ENCODE measurements around the gene OTOG.
"Not testable (repeated sequence)": the region's sequence is repeated elsewhere in the genome, so short reads cannot be mapped to it uniquely, and the experiment has no call there.

The OTOG gene

DNA sequence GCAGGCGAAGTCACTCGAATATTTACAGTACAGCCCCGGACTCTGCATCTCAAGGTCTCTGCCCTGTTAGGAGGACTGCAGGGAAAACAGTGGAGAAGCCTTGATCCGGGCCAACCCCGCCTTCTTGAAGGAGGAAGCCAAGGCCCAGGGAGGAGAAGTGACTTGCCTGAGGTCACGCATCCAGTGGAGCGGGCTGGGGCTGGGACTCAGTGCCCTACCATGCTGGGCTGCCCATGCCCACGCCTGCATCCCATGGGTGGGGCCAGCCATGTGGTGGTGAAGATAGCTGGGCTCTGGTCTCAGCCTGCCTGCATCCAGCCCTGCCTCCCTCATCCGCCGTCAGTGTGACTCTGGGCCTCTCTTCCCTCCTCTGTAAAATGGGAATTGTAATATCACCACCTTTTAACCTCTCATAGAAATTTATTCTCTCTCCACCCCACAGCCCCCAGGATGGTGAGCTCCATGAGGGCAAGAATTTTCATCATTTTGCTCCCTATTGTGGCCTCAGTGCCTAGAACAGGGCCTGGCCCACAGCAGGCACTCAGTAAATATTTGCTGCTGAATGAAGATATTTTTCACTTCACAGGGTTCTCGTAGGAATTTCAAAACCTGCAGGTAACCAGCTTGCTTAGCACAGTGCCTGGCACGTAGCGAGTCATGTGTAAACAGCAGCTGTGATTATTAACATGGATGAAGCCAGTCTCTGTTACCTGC is 57.3 kb downstream of the OTOG start:
- DNase-seq (ENCODE audit: low read depth in 3 of 3) = no peak

DNA sequence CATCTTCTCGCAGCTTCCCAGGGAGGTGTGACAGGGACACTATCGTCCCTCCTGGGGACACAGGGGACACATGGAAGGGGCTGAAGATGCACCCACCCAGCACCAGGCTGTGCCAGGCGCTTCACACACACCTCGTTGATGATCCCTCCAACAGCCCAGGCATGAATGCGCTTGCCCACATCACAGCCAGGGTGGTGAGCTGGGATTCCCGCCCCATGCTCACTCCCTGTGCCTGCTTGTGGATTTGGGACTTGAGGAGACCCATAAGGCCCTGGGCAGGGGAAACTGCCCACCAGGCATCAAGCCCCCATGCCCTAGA is 57.8 kb downstream of the OTOG start:
- DNase-seq (ENCODE audit: low read depth in 3 of 3) = no peak

DNA sequence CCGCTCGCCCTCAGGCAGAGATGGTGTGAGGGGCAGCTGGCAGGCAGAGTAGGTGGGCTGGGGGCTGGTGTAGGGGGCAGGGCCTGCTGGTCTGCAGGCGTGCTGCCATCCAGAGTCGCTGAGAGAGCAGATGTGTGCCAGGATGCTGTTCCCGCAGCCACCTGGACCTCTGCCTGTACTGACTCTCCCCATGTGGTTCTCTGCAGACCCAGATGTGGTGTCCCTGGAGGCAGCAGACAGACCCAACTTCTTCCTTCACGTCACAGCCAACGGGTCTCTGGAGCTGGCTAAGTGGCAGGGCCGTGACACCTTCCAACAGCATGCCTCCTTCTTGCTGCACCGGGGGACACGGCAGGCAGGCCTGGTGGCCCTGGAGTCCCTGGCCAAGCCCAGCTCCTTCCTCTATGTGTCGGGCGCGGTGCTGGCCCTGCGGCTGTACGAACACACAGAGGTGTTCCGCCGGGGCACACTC is 58.6 kb downstream of the OTOG start:
- DNase-seq (ENCODE audit: low read depth in 3 of 3) = no peak

DNA sequence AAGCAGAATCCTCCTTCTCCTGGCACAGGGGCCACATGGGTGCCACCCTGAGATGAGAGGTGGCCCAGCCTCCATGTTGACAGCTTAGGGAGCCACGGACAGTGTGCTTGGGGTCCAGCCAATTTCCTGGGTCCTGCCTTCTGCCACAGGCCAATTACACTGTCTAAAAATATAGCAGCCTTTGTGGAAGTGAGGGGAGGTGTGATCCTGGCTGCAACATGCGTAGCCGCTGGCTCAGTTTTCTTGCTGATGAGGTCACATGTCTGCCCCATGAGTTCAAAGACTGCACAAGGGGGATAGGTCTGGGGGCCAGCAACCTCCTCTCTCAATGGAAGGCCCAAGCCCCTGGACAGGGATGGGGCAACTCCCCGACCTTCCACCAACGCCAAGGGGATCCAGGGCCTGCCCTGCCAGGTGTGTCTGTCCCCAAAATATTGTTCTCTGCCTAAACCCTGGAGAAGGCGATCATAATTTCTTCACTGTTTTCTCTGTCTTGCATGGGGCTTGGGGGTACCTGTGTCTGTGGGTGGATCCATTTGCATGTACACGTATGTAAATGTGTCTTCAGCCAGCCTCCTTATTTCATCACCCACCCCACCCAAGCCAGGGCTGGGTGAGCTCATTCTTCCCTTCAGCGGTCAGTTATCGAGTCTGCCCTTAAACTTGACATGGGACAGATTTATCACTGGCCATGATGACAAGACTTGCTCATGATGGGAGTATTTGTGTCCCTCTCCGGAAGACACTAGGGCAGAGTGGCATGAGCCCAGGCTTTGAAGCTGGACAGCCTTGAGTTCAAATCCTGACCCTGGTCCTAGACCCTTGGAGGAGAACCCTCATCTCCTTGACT is 59.4 kb downstream of the OTOG start:
- DNase-seq (ENCODE audit: low read depth in 3 of 3) = no peak

DNA sequence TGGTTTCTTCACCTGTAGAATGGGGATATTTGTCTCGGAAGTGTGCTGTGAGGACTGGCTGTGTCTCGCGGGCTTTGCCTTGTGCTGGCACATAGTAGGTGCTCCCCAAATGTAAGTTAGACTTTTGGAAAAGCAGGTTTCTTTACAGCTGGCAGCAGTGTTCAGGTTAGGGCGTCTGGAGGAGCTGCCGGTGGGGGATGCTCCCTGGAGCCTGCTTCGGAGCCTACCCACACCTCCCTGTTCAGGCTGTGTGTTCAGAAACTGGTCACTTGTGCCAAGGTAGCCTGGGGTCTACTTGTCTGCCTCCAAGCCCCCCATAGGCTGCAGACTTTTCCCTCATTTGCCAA is 60.0 kb downstream of the OTOG start:
- no peak for DNase-seq (ENCODE audit: low read depth in 3 of 3)

DNA sequence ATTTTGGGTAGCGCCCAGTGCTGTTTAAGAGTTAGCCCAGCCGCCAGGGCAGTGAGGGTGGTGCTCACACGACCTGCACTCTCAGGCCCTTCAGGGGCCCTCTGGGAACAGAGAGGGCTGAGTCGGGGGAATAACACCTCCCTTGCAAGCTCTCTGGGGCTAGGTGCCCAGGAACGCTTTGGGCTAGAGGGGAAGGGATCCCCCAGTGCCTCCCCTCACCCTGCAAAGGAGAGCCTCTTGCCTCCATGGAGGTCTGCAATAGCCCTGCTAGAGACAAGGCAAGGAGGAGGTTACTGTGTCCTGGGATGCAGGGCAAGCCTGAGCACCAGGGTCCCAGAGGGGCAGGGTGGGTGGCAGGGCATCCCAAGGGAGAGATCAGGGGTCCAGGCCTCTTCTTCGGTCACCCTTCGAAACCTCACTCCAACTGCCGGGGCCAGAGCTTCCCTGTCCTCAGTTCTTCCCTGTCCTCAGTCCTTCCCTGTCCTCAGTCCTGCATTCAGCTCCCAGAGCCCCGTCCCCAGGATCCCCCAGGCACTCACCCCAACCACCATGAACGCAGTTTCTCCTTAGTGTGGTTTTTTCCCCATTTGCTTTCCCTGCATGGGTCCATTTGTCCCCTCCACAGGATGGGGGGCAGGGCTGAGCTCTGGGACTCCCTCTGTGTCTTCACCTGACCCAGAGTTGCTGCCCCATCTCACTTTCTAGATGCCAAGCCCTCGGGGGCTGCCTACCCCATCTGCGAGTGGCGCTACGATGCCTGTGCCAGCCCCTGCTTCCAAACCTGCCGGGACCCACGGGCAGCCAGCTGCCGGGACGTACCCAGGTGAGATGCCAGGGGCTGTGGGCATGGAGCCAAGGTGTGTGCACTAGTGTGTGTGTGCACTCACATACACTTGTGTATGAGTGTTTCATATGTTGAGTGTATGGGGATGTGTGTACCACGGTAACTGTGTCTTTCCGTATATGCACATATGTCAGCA is 60.8 kb downstream of the OTOG start:
- DNase-seq (ENCODE audit: low read depth in 3 of 3) = no peak

DNA sequence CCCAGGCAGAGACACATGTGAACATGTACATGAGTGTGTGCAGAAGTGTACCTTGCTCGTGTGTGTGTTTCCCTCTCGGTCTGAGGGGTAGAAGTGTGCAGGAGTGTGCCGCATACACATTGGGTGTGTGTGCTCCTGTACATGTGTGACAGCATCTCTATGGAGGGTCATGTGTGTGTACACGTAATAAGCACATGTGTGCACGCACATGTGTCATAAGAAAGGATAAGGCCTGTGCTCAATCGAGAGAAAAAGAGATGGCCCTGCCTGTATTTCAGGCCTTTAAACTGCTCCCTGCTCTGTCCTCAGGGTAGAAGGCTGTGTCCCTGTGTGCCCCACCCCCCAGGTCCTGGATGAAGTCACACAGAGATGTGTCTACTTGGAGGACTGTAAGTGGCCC is 61.8 kb downstream of the OTOG start:
- no peak for DNase-seq (ENCODE audit: low read depth in 3 of 3)

DNA sequence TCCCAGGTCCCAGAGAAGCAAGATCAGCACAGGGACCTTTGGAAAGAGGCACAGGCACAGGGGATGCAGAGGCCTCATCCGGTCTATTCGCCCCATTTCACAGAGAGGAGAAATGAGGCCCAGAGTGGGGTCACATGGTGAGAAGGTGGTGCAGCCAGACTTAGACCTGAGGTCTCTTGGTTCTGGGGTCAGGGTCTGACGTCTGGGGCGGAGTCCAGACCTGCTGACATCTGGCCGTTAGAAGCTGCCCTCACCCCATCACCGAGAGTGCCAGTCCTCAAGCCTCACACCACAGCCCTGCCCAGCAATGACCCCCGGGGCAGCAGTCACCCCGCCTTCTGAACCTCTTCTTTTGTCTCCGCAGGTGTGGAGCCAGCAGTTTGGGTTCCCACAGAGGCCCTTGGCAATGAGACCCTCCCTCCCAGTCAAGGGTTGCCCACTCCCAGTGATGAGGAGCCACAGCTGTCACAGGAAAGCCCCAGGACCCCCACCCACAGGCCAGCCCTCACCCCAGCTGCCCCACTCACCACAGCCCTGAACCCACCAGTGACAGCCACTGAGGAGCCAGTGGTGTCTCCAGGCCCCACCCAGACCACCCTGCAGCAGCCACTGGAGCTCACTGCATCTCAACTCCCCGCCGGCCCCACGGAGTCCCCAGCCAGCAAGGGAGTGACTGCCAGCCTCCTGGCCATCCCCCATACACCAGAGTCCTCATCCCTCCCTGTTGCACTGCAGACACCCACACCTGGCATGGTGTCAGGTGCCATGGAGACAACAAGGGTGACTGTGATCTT is 62.4 kb downstream of the OTOG start:
- DNase-seq (ENCODE audit: low read depth in 3 of 3) = no peak

DNA sequence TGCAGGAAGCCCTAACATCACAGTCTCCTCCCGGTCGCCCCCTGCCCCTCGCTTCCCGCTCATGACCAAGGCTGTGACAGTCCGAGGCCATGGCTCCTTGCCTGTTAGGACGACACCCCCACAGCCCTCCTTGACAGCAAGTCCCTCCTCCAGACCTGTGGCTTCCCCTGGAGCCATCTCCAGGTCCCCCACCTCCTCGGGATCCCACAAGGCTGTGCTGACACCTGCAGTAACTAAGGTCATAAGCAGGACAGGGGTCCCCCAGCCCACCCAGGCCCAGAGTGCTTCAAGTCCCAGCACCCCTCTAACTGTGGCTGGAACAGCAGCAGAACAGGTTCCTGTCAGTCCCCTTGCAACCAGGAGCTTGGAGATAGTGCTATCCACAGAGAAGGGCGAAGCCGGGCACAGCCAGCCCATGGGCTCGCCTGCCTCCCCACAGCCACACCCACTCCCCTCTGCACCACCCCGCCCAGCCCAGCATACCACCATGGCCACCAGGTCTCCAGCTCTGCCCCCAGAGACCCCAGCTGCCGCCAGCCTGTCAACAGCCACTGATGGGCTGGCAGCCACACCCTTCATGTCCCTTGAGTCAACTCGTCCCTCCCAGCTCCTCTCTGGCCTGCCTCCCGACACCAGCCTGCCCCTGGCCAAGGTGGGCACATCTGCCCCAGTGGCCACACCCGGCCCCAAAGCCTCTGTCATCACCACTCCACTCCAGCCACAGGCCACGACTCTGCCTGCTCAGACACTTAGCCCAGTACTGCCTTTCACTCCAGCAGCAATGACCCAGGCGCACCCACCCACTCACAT is 63.2 kb downstream of the OTOG start:
- DNase-seq (ENCODE audit: low read depth in 3 of 3) = no peak

DNA sequence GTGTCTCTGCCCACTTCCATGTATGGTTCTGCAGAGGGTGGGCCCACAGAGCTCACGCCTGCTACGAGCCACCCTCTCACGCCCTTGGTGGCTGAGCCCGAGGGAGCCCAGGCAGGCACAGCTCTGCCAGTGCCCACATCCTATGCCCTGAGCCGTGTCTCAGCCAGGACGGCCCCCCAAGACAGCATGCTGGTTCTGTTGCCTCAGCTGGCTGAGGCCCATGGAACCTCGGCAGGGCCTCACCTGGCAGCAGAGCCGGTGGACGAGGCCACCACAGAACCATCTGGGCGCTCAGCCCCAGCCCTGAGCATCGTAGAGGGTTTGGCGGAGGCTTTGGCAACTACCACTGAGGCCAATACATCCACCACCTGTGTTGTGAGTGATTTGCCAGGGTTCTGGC is 64.0 kb downstream of the OTOG start:
- DNase-seq (ENCODE audit: low read depth in 3 of 3) = no peak

DNA sequence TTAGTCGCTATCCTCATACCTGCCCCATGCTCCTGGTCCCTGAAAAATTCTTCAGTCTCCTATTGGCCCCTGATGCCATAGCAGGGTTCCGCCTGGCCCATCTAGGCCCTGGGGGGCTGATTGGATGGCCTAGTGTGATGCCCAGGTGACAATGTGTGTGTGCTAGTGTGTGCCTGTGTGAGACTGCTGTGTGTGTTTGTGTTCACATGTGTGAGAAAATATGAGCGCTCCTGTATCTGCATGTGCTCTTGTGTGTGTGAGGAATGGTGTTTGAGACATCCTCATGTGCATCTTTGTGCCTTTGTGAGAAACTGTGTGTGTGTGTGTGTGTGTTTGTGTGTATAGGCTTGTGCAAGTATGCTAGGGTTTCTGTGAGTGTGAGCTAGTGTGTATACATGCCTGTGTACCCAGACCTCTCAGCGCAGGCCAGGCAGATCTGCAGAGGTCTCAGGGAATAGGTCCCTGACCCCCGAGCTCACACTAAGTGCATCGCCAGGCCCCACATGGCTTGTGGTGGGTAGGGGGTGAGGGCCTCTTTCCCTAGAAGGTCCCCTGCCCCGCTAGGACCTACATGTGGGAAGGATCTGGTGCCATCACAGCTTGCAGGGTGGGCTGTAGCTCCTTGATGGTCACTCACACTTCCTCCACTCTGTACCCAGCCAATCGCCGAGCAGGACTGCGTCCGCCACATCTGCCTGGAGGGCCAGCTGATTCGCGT is 64.6 kb downstream of the OTOG start:
- DNase-seq (ENCODE audit: low read depth in 3 of 3) = no peak

DNA sequence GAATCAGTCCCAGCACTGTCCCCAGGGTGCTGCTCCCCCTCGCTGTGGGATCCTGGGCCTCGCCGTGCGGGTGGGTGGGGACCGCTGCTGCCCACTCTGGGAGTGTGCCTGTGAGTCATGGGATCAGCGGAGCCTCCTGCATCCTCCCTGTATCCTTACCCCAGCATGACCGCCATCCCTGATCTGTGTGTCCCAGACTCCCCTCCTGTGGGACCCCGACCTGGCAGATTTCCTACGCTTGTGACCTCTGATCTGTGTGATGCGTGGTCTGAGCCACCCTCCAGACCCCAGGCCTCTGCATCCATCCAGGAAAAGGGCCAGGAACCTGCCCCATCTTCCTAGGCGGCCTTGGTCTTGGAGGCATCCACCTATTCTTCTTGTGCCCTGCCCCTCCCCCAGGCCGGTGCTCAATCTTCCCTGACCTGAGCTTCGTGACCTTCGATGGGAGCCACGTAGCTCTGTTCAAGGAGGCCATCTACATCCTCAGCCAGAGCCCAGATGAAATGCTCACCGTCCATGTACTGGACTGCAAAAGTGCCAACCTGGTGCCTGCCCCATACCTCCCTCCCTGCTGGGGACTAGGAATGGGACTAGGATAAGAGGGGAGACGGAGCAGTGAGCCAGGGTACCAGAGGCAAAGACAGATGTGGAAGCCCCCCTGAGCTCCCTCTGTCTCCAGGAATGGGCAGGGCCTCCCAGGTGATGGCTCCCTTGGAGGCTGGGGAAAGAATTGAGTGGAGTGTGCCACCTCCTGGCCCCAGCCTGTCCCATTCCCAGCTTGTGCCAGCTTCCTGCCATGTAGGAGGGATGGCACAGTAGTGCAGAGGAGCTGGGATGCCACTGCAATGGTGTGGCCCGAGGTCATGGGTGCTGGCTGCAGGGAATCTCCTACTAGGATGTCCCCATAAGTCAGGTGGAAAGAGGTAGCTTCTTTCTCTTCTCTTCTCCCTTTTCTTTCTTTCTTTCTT is 65.4 kb downstream of the OTOG start:
- DNase-seq (ENCODE audit: low read depth in 3 of 3) = no peak

DNA sequence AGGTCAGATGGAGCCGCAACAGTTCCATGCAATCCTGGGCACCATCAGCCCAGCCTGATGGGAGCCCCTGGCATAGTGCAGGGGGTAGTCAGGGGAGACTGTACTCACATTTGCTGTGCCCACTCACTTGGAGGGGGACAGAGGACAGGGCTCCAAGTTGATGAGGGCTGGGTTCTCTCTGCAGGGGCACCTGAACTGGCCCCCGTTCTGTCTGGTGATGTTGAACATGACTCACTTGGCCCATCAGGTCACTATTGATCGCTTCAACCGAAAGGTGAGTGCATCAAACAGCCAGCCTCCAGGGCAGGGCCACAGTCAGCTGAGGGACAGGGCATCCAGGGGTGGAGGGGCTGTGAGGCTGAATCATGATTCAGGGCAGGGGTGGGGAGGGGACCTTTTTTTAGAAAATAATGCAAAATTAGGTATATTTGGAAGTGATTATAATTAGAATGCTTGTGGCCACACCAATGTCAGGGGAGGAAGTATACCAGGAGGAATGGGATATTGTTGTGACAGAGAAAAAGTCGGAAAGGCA is 66.4 kb downstream of the OTOG start:
- no peak for DNase-seq (ENCODE audit: low read depth in 3 of 3)

DNA sequence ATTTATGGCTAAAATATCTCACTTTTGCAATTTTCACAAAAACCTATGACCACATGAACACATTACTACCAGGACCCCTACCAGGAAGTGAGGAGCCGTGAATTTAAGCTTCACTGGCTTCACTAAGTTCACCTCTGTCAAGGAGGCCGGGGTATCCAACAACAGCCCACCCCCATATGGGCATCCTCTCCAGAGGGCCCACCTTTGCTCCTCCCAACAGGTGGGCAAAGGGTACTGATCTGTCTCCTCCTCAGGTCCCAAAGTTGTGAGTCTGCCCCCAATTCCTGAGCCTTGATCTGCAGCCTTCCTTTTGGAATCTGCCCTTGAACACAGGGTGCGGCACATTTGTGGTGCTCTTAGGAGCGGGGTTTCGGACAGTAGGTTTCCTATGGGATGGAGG is 66.9 kb downstream of the OTOG start:
- no peak for DNase-seq (ENCODE audit: low read depth in 3 of 3)

DNA sequence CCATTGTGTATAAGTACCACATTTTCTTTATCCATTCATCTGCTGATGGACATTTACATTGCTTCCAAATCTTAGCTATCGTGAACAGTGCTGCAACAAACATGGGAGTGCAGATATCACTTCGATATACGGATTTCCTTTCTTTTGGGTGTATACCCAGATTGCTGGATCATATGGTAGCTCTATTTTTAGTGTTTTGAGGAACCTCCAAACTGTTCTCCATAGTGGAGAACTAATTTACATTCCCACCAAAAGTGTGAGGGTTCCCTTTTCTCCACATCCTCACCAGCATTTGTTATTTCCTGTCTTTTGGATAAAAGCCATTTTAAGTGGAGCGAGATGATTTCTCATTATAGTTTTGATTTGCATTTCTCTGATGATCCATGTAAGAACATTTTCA is 75.7 kb downstream of the OTOG start:
- not testable (repeated sequence) for DNase-seq (ENCODE audit: low read depth in 3 of 3)

DNA sequence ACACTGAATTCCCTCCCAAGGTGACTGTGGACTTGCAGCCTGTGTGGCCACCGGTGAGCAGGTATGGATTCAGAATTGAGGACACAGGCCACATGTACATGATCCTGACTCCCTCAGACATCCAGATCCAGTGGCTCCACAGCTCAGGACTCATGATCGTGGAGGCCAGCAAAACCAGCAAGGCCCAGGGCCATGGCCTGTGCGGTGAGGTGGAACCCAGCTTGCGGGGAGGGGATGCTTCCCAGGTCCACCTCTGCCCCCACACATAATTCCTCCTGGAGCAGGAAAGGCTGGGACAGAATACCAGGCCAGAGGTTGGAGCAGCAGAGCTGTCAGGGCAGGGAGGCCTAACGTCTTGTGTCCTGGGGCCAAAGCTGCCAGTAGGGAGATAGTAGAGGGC is 82.1 kb downstream of the OTOG start:
- DNase-seq (ENCODE audit: low read depth in 3 of 3) = no peak

DNA sequence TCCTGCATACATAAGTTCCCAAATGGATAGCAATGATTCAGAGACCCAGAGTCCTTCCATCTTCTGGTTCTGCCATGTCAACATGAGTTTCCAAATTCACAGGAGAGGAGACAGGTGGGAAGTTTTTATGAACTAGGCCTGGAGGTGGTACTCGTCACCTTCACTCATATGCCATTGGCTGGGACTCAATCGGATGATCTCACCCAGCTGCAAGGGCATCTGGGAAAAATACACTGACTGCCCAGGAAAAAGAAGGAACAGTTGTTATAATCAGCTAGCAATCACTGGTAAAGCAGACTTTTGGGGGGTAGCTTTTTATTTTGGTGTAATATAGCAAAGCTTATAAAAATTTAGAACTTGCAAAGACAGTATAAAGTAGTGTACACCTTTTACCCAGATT is 83.9 kb downstream of the OTOG start:
- DNase-seq (ENCODE audit: low read depth in 3 of 3) = no peak

DNA sequence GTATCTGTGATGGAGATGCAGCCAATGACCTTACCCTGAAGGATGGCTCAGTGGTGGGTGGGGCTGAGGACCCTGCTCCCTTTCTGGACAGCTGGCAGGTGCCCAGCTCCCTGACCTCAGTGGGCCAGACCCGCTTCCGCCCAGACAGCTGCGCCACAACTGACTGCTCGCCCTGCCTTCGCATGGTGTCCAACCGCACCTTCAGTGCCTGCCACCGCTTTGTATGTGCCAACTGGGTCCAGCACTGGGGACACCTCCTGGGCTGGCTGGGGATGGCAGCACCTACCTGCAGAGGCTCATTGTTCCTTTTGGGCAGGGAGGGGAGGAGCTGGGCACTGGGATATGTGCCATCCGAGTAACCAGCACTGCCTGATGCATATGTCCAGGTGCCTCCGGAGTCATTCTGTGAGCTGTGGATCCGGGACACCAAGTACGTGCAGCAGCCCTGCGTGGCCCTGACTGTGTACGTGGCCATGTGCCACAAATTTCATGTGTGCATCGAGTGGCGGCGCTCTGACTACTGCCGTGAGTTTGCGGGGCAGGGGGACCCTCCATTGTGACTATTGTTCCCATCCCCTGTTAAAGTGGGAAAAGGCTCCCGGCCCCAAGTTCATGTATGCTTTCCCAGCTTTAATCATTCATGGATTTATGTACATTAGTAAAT is 84.8 kb downstream of the OTOG start:
- no peak for DNase-seq (ENCODE audit: low read depth in 3 of 3)

Data from stimulated activated CD4-positive, alpha-beta T cell treated with anti-CD3 and anti-CD28 coated beads, TNF-alpha, amount 100 ng/mL, for 48 hours (primary cell).